GM20431 (cell line): ENCODE measurements around the gene SLF2.

Experiments used
- in situ Hi-C: fragments of 300-500 bp; cut with MseI, MboI; formaldehyde crosslinking; loops from one replicate; pipeline ENCODE4 v1.15.0; 2020; ENCODE audit warnings: low sequenced_read_pairs; ENCODE audit not compliant: unreplicated experiment

Gene SLF2

DNA sequence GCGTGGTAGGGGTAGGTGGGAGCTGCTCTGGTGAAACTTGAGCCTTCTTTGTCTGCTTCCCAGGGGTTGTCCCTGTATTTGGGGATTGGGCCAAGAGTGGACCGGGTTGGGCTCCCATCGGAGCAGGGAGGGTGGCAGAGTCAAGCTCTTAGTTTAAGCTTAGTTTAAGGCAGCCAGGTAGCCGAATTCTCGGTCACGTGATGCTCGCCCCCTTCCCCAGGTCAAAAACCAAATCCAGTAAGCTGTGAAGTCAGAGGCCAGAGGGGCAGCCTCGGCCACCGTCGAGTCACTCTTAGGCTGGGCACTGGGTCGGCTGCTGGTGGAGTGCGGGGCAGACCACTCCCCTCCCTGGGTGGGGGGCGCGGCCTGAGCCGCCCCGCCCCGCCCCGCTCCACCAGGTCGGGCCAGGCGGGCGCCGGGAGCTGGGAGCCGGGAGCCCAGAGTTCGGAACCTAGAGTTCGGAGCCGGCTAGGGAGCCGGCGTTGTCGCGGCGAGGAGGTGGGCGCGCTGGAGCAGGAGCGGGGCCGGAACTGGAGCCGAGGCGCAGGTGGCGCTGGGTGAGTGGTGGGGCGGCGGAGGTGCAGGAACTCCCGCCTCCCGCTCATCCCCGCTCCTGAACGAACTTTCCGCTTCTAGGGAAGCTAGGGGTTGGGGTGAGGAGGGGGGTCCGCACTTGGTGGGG lies 84.1 kb downstream of the SLF2 start:
- in situ Hi-C loops, result no loop called here

DNA sequence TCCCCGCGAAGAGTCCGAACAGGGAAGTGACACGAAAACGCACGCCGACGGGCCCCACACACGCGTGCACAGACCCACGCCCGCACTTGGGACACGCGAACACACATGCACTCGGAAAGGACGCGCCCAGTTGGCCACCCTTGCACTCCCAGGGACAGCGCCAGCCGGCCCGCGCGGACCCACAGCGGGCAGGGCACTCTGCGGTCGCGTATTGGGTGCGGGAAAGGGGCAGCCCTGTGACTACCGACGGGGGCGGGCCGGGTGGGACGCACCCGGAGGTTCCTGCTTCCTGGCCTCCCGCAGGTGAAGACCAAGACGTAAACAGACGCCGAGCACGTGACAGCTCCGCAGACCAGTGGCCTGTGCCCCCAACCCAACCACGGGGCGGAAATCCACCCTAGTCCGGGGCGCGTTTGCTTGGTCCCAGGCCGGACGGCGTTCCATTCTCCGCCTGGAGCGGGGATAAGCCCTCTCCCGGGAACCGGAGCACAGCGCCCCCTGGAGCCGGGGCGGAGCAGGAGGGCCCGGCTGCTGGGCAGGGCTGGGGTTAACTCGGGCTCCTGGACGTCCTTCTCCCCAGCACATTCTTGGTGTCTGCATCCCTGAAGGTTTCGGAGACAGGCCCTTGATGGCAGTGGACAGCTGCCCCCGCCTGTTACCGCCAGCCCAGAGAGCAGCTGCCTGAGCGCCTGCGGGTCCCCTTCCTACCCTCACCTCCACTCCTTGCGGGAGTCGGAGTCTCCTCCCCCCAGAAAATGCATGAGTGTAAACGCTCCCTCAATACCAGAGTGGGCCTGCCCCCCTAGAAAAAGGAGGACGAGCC lies 84.8 kb downstream of the SLF2 start:
- in situ Hi-C loops, result no loop called here

DNA sequence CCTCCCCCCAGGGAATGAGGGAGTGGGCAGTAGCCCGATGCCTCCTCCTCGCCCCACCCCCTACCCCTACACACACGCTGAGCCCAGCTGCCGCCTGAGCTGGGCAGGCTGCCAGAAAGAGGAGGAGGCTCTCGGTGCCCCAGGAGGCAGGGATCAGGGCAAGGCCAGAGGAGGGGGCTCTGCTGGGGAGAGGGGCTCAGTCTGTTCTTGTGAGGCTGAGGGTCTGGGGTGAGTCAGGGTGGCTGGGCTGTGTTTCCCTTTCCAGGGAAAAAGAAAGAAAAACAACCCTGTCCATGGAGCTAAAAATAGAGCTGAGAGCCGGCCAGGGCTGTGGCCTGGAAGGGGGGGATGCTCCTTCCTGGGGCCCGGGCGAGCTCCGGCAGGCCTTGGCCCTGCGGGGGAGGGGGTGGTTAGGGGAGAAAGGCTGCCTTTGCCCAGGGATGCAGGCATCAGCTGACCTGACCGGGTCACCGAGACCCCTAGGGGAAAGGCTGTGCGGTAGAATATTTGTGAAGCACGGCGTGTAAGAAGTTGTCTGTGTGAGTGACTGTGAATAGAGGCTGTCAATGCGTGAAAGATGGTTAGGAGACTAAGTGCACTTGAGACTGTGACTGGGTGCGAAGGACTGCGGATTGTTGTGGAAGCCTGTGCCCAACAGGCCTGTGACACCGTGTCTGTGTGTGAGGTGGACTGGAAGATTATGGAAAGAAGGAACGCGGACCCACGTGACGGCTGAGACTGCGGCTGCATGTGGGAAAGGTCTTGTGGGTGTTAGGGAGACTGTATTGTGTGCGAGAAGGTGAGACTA lies 85.6 kb downstream of the SLF2 start:
- in situ Hi-C loops, result no loop called here

GRCh38 chr10:100998991-100999741 lies 86.4 kb downstream of the SLF2 start:
- in situ Hi-C loops, result no loop called here

DNA sequence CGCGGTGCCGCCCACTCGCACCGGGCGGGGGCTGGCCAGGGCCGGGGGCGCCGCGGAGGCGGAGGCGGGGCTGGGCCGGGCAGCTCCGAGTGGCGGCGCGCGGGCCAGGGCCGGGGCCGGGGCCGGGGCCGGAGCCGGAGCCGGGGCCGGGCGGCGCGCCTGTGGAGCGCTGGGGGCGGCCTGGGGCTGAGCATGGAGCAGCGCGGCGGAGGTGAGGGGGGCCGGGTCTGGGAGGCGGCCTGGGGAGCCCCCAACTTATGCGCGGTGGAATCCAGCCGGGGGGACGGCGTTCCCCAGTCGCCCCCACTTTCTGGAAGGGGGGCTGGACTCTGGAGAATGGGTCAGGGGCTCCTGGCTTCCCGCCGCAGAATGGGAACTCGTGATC lies 87.0 kb downstream of the SLF2 start, which contains the start of gene LZTS2:
TSS of gene LZTS2 (plus strand) at position 67 of the 385 bp plus-strand sequence. CDS start 2,731 bp downstream, outside the sequence.
- in situ Hi-C loops, result no loop called here

- in situ Hi-C loops, result no loop called here
These were observed 87.6 kb downstream of the SLF2 start for GRCh38 chr10:101000127-101000914.

DNA sequence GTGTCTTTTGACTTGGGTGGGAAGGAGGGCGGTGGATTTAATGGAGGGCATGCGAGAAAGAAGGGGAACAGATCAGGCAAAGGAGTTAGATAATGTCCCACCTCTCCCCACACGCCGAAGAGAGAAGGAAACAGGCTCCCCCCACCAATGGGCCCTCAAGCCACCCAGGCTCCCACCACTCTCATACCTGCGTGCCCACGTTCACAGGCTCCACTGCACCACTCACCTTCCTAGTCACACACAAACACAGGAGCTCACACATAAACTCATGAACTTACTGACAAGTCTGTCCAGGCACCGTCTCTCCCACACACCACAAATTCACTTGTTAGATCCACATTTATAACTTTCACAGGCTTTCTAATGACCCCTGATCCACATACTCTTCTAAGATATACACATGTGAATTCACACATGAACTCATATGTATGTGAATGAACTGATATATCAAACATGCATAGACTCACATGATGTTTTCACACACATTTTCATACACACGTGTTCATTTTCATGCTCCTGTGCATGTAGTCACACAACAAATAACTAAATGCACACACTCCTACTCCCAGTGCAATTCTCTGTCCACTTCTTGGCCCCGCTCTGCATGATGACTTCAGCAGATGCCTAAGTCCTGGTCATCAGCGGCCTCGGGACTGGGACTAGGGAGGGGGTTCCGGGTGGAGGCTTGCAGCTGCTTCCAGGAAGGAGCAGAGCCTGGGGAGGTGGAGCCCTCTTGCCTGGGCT lies 88.3 kb downstream of the SLF2 start:
- in situ Hi-C loops, result no loop called here

DNA sequence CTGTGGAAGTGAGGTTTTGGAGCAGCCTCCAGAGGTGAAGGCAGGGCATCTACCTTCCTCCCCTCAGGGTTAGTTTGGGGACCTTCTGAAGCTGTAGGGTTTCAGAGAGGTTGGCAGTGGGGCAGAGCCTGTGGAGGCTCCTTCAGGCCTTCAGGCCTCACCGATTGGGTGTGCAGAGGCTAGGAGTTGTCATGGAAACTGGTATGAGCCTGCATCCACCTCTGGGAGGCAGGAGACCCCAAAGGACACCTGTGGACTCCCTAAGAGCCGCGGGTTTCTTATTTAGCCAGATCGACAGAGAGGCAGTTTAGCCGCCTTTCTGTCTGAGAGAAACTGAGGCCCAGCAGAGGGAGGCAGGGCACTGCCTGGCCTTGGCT lies 88.9 kb downstream of the SLF2 start:
- in situ Hi-C loops, result no loop called here

- in situ Hi-C loops, result no loop called here
These were observed 89.7 kb downstream of the SLF2 start for GRCh38 chr10:101002456-101002855.

GRCh38 chr10:101003639-101004206 lies 91.0 kb downstream of the SLF2 start:
- in situ Hi-C loops, result no loop called here

DNA sequence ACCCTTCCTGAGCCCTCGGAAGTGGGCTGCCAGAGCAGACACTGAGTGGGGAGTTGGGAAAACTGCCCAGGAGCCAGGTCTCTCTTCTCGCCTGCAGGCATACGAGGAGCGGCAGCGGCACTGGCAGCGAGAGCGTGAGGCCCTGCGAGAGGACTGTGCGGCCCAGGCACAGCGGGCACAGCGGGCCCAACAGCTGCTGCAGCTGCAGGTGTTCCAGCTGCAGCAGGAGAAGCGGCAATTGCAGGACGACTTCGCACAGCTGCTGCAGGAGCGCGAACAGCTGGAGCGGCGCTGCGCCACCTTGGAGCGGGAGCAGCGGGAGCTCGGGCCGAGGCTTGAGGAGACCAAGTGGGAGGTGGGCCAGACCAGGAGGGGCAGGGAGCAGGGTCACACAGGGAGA lies 92.6 kb downstream of the SLF2 start:
- in situ Hi-C loops, result no loop called here

DNA sequence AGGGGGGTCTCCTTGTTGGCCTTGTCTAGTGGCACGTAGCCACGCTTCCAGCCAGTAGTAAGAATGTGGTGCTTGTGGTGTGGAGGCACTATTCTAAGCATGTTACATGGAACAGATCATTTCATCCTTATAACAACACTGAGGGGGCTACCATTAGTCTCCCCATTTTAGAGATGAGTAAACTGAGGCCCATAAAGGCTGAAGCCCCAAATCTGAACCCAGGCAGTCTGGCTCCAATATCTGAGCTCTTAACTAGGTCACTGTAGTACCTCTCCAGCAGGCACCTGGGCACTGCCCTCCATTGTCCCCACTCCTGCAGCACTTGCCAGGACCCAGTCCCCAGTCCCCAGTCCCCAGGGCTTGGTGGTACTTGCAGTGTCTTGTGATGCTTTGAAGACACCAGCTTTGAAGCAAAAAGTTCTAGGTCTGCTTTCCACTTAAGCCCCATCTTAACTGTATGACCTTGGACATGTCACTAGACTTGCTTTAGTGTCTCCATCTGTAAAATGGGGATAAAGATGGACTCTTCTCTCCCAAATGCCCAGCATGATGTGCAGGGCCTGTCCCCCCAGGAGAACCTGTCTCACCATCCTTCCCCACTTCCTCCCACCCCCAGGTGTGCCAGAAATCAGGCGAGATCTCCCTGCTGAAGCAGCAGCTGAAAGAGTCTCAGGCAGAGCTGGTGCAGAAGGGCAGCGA lies 93.3 kb downstream of the SLF2 start:
- in situ Hi-C loops, result no loop called here

- in situ Hi-C loops, result no loop called here
These were observed 93.9 kb downstream of the SLF2 start for GRCh38 chr10:101006593-101007098.

DNA sequence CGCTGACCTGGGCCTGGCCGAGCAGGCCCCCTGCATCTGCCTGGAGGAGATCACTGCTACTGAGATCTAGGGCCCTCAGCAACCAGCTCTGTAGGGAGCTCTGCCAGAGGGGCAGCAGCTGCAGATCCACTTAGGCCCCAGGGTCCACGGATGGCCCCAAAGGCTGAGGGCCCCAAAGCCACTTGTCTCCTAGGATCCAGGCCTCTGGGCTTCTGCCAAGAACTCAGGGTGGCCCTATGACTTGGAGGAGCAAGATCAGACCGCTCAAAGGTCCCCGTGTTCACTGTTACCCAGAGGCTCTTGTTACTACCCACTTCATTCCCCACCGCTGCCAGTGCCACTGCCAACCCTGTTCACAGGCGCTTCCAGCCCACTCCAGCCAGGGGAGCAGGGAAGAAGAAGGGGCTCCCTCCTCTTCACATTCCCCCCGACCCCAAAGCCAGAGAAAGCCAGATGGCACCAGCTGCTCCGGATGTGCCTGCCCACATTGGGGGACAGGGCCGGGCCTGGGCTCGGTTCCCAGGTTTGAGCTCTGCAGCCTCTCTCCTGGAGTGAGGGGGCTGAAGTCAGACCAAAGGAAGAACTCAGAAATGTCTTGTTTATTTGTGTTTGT lies 94.4 kb downstream of the SLF2 start:
- in situ Hi-C loops, result no loop called here

GRCh38 chr10:101007915-101008822 lies 95.4 kb downstream of the SLF2 start:
- in situ Hi-C loops, result no loop called here

DNA sequence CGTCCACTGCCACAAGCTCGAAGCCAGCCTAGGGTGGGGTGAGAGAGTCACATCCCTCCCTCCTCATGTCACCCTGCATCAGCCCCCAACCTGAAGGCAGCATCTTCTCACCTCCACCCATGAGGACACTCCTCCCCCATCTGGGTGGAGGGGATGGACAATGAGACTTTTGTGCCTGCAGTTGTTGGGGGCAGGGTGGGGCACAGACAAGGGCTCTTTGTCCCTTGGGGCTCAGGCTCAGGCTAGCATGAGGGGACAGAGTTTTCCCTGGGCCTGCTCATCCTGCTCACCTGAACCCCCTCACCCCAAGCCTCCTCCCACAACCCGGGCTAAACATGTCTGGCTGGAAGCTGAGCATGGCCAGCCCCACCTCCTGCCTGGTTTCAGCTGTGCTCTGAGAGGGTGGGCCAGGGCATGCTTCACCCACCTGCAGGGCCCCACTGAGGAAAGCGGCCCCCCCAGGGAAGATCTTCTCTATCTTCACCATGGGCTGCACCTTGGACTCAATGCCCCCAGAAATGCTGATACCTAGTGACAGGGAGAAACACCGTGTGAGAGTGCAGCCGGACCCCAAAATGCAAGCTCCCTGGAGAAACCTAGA lies 96.2 kb downstream of the SLF2 start:
- in situ Hi-C loops, result no loop called here
